GM12878 (cell line): ENCODE data around the gene ZMYND11. TPM values are rescaled to one million over a fixed set of nuclear protein-coding genes. Genes with fewer than 3 reads are reported as not detected.

Experiments used
- ATAC-seq: fragments of 200-7000 bp; cut with Tn5 transposase; 3 replicates; pipeline ENCODE4 v1.9.1; 2020; ENCODE audit warnings: mild to moderate bottlenecking, moderate library complexity
- BruUV-seq: library from RNA; stranded (reverse); fragments of 400-500 nt; replicated peaks from 2 replicates; lab custom pipeline; 2021; lab: Mats Ljungman, UMichigan
- CTCF ChIA-PET: fragments of 300-600 bp; sonication (Branson Sonifier 250); formaldehyde crosslinking; extraction: SDS; loops from one replicate; lab custom pipeline; 2021; ENCODE audit warnings: inconsistent platforms; lab: Yijun Ruan, JAX
- POLR2A ChIA-PET: fragments of 350-600 bp; formaldehyde crosslinking; extraction: SDS; loops from one replicate; lab custom pipeline; 2021; ENCODE audit warnings: inconsistent platforms; lab: Charles Lee
- RAD21 ChIA-PET: fragments of 300-600 bp; sonication (Branson Sonifier 250); formaldehyde crosslinking; loops from one replicate; lab custom pipeline; 2023; ENCODE audit warnings: antibody characterized with exemption; ENCODE audit not compliant: unreplicated experiment; lab: Charles Lee
- SMC1A ChIA-PET: fragments of 300-600 bp; sonication (Branson Sonifier 250); formaldehyde crosslinking; loops from one replicate; lab custom pipeline; 2023; ENCODE audit not compliant: unreplicated experiment, uncharacterized antibody; lab: Charles Lee
- DNase-seq: peaks from one replicate; pipeline ENCODE4 v3.0.0-alpha.2; 2011; ENCODE audit warnings: low read depth, low spot score
- FAIRE-seq: peaks from 3 replicates; lab custom pipeline; 2011; peaks lifted over from hg19 to GRCh38; lab: Jason Lieb, UNC
- H2AFZ ChIP-seq: 2 replicates; pipeline ENCODE4 v1.6.0; 2011; ENCODE audit warnings: low read depth, low read length, control low read depth; ENCODE audit not compliant: control insufficient read depth
- H3K27ac ChIP-seq: 2 replicates; pipeline ENCODE4 v1.5.1; 2011; ENCODE audit warnings: control low read depth; ENCODE audit not compliant: control insufficient read depth, insufficient read depth
- H3K27me3 ChIP-seq, 2 experiments: replicated peaks in 1 of 2; 2 replicates each; pipeline versions ENCODE4 v1.6.0 to v1.6.1; 2011; ENCODE audit warnings: low read length in 1 of 2; ENCODE audit not compliant: control insufficient read depth in 2 of 2, insufficient read depth in 2 of 2
- H3K36me3 ChIP-seq, 2 experiments: 2 replicates each; pipeline ENCODE4 v1.5.1; 2011; ENCODE audit warnings: low read length in 1 of 2; ENCODE audit not compliant: control insufficient read depth in 2 of 2, insufficient read depth in 2 of 2
- H3K4me1 ChIP-seq: 2 replicates; pipeline ENCODE4 v1.6.1; 2011; ENCODE audit warnings: mild to moderate bottlenecking, low read length, moderate library complexity, mixed read lengths; ENCODE audit not compliant: control insufficient read depth, insufficient read depth
- H3K4me2 ChIP-seq: 2 replicates; pipeline ENCODE4 v1.6.0; 2011; ENCODE audit warnings: control low read depth; ENCODE audit not compliant: control insufficient read depth, insufficient read depth
- H3K4me3 ChIP-seq: fragments of 200-600 bp; sonication (generic); 2 replicates; pipeline ENCODE4 v1.5.1; 2016
- H3K79me2 ChIP-seq: 2 replicates; pipeline ENCODE4 v1.6.0; 2011; ENCODE audit warnings: low read length; ENCODE audit not compliant: control insufficient read depth, insufficient read depth
- H3K9ac ChIP-seq: 2 replicates; pipeline ENCODE4 v1.8.0; 2011; ENCODE audit warnings: low read length, control low read depth, mixed read lengths; ENCODE audit not compliant: control insufficient read depth, insufficient read depth
- H3K9me3 ChIP-seq: replicated peaks from 3 replicates; pipeline ENCODE4 v1.5.1; 2011; ENCODE audit warnings: mild to moderate bottlenecking, low read length; ENCODE audit not compliant: control insufficient read depth, insufficient read depth
- H4K20me1 ChIP-seq: 2 replicates; pipeline ENCODE4 v1.6.0; 2011; ENCODE audit not compliant: control insufficient read depth, insufficient read depth
- HDAC6 ChIP-seq: fragments of 200-600 bp; sonication (generic); IDR thresholded peaks from one replicate; pipeline ENCODE4 v1.8.0; 2017; ENCODE audit warnings: antibody characterized with exemption; ENCODE audit not compliant: unreplicated experiment
- PAX8 ChIP-seq: fragments of 450-650 bp; IDR thresholded peaks from 2 replicates; pipeline ENCODE4 v1.6.1; 2017; ENCODE audit warnings: mild to moderate bottlenecking, moderate library complexity
- POU2F2 ChIP-seq: IDR thresholded peaks from 3 replicates; pipeline ENCODE4 v1.6.1; 2011; ENCODE audit warnings: low read depth, mild to moderate bottlenecking, low read length, borderline replicate concordance
- SPI1 ChIP-seq: IDR thresholded peaks from 2 replicates; pipeline ENCODE4 v1.6.1; 2011; ENCODE audit warnings: low read depth, mild to moderate bottlenecking, low read length, moderate library complexity, borderline replicate concordance; ENCODE audit not compliant: insufficient read depth
- TAF1 ChIP-seq: IDR thresholded peaks from 2 replicates; pipeline ENCODE4 v1.6.1; 2011; ENCODE audit warnings: mild to moderate bottlenecking, low read depth, low read length, borderline replicate concordance
- TBL1XR1 ChIP-seq: IDR thresholded peaks from 2 replicates; pipeline ENCODE4 v1.6.1; 2012; ENCODE audit warnings: low read depth, low read length, improper control_type of control experiment
- TCF12 ChIP-seq: IDR thresholded peaks from 2 replicates; pipeline ENCODE4 v1.6.1; 2011; ENCODE audit warnings: low read depth, mild to moderate bottlenecking, low read length
- ZNF384 ChIP-seq: IDR thresholded peaks from 2 replicates; pipeline ENCODE4 v1.6.1; 2012; ENCODE audit warnings: low read depth, mild to moderate bottlenecking, low read length, improper control_type of control experiment, borderline replicate concordance
- ZNF622 ChIP-seq: fragments of 450-650 bp; IDR thresholded peaks from 2 replicates; pipeline ENCODE4 v1.6.1; 2017; ENCODE audit warnings: mild to moderate bottlenecking, inconsistent platforms
- WGBS: methylation state at CpG from one replicate; pipeline ENCODE4 v1.1.6; 2016; ENCODE audit warnings: low lambda C conversion rate; ENCODE audit not compliant: insufficient replicate concordance, insufficient coverage; ENCODE audit errors: missing lambda C conversion rate; 5-methylcytosine and 5-hydroxymethylcytosine counted together
- in situ Hi-C: fragments of 300-500 bp; cut with MboI; formaldehyde crosslinking; loops from 9 replicates; pipeline ENCODE4 v1.14.3; 2018; ENCODE audit warnings: mixed read lengths
- intact Hi-C: fragments of 100-400 bp; cut with micrococcal nuclease; formaldehyde crosslinking; loops from one replicate; pipeline ENCODE4 v1.14.2; 2022; ENCODE audit not compliant: unreplicated experiment
- polyA plus RNA-seq, 11 experiments: library from polyadenylated mRNA; depleted of rRNA in 4 of 11; unstranded in 6 of 11; stranded (reverse) in 5 of 11; fragments of >200 nt; fragmentation: Nextera tagmentation in 4 of 11; fragmentation: Illumina TruSeq in 1 of 11; extraction: Ambion mirVana in 4 of 11; extraction: Trizol in 1 of 11; gene quantifications; 1 replicate in 1 of 11; 2 replicates in 10 of 11; pipeline versions ENCODE4 v1.2.1 to v1.2.3, GENCODE V29; 2011 to 2016; ENCODE audit warnings: inconsistent platforms in 2 of 11, missing spikeins in 2 of 11, low read depth in 1 of 11
- total RNA-seq, 4 experiments: library from RNA; depleted of rRNA in 3 of 4; stranded (reverse); fragments of >200 nt in 3 of 4; fragmentation: Illumina TruSeq in 1 of 4; extraction: Trizol in 1 of 4; gene quantifications; 2 replicates each; pipeline versions ENCODE4 v1.2.1 to v1.2.3, GENCODE V29; 2013 to 2021

The ZMYND11 gene
- total and polyA plus RNA-seq, 10 of the 15 experiments (the other 5 are each of a cell fraction or from before 2014, with no cell fraction given): 3.3 to 24.4 (median 13.1) TPM

DNA sequence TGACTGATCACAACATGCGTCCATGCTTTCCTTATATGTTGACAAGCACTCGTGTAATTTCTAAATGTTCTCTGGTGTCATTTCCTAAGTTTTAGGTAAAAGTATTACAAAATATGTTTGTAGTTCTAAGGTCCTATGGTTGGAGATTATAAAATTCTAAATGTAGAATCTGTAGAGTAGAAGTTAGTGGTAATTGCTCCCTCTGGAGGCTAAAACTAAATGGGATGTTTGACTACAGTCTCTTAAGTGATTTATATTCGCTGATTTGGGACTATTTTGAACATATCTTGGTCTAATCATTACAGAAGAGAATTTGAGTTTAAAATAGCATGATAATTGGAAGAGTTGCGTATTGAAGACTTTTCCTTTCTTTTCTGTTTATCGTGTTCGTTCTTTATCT is 74.1 kb downstream of the ZMYND11 start:
- Histone ChIP-seq H4K20me1 (no peaks in the 10 kb centered on the region), H3K4me1 (no peaks in the 10 kb centered on the region), H3K4me3 (no peak overlapping the region), H3K27ac (no peak overlapping the region), H3K27me3 (no peaks in the 10 kb centered on the region), H3K9ac (no peak overlapping the region), H3K9me3 (no peaks in the 10 kb centered on the region; the same call in 2 of the 3 replicates), H3K4me2 (no peak overlapping the region), H2AFZ (no peak overlapping the region), H3K36me3 (no peaks in the 10 kb centered on the region), H3K79me2 (no peaks in the 10 kb centered on the region)
- in situ Hi-C loops: no loop called here
- no peak for DNase-seq
- no peak for ATAC-seq
- CTCF ChIA-PET: interaction anchor here (1.0 kb wide), 1 partner anchor 12 kb away, joined by 3 read pairs; no protein-coding TSS in a partner anchor
- WGBS: 97% methylated on average over 6 of the region's 6 CpGs
- BruUV-seq: no TSS peak
- RAD21 ChIA-PET: no interaction called here
- POLR2A ChIA-PET: no interaction called here
- TF ChIP-seq PAX8: no peak
- TF ChIP-seq TBL1XR1: no peak
- TF ChIP-seq TAF1: no peak
- no peak for TF ChIP-seq HDAC6
- TF ChIP-seq SPI1: no peak
- no peak for TF ChIP-seq ZNF622
- no peak for TF ChIP-seq ZNF384
- no peak for TF ChIP-seq TCF12
- TF ChIP-seq POU2F2: no peak
- intact Hi-C loops: no loop called here
- SMC1A ChIA-PET: interaction anchor here (1.1 kb wide), 1 partner anchor 11 kb away, joined by 3 read pairs; no protein-coding TSS in a partner anchor
- no peak for FAIRE-seq
